ENCODE data around the gene SLC26A3.

The SLC26A3 gene

DNA sequence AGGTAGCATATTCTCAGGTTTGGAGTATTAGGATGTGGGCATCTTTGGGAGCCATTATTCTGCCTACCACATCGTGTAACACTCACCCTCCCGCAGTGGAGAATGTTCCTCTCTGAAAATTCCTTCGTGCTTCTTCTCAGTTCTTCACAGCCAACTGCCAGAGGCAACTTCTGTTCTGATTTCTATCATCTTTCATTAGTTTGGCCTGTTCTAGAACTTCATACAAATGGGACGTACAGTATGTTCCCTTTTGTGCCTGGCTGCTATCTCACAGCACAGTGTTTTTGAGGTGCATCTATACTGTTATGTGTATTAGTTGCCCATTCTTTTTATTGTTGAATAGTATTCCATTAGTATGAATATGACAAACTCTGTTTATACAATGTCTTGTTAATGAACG lies 8.9 kb upstream of the SLC26A3 start:
- Histone ChIP-seq H3K9ac (ENCODE audit: low read depth, low read length) (no peak overlapping the region), H3K36me3 (ENCODE audit: insufficient read depth, low read depth, low read length) (no peaks in the 10 kb centered on the region), H3K9me3 (ENCODE audit: insufficient read depth, low read depth, low read length) (no peaks in the 10 kb centered on the region), H3K27ac (ENCODE audit: low read length) (no peak overlapping the region), H3K27me3 (ENCODE audit: insufficient read depth, low read length) (no peaks in the 10 kb centered on the region), H3K4me3 (ENCODE audit: low read length) (no peak overlapping the region), H3K4me1 (ENCODE audit: insufficient read depth, low read length) (no peaks in the 10 kb centered on the region)

DNA sequence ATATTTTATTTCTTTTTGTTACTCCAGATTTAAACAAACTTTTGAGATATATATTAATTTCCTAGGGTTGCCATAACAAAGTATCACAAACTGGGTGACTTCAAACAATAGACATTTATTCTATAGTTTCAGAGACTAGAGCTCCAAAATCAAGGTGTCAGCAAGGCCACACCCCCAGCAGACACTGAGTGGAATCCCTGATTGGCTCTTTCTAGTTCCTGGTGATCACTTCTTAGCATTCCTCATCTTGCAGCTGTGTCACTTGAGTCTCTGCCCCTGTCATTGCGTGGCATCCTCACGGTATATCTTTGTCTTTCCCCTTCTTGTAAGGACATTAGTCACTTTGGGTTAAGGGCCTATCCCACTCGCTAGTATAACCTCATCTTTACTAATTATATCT lies 7.6 kb upstream of the SLC26A3 start:
- Histone ChIP-seq H3K36me3 (ENCODE audit: insufficient read depth, low read depth, low read length) (no peaks in the 10 kb centered on the region), H3K9ac (ENCODE audit: low read depth, low read length) (no peak overlapping the region), H3K9me3 (ENCODE audit: insufficient read depth, low read depth, low read length) (no peaks in the 10 kb centered on the region), H3K27me3 (ENCODE audit: insufficient read depth, low read length) (no peaks in the 10 kb centered on the region), H3K27ac (ENCODE audit: low read length) (no peak overlapping the region), H3K4me3 (ENCODE audit: low read length) (no peak overlapping the region), H3K4me1 (ENCODE audit: insufficient read depth, low read length) (no peaks in the 10 kb centered on the region)

DNA sequence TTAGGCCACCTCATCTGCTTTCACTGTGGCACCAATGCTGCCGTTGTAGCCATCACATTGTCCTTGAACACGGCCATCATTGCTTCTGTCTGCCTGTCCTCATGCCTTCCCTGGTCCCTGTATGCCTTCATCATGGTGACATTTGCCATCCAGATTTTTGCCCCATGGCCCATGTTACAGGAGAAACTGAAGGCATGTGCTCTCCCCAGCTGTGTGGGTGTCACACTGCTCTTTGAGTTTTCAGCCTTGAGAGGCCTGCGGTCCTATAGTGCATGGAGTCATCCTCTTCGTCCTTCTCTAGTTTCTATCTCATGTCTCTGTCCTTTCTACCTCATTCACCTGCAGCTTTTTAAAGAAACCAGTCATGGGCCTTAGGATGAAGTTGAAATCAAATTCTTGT lies 6.2 kb upstream of the SLC26A3 start:
- Histone ChIP-seq H3K9ac (ENCODE audit: low read depth, low read length) (no peak overlapping the region), H3K27me3 (ENCODE audit: insufficient read depth, low read length) (no peaks in the 10 kb centered on the region), H3K9me3 (ENCODE audit: insufficient read depth, low read depth, low read length) (no peaks in the 10 kb centered on the region), H3K27ac (ENCODE audit: low read length) (no peak overlapping the region), H3K36me3 (ENCODE audit: insufficient read depth, low read depth, low read length) (no peaks in the 10 kb centered on the region), H3K4me1 (ENCODE audit: insufficient read depth, low read length) (no peaks in the 10 kb centered on the region), H3K4me3 (ENCODE audit: low read length) (no peak overlapping the region)

DNA sequence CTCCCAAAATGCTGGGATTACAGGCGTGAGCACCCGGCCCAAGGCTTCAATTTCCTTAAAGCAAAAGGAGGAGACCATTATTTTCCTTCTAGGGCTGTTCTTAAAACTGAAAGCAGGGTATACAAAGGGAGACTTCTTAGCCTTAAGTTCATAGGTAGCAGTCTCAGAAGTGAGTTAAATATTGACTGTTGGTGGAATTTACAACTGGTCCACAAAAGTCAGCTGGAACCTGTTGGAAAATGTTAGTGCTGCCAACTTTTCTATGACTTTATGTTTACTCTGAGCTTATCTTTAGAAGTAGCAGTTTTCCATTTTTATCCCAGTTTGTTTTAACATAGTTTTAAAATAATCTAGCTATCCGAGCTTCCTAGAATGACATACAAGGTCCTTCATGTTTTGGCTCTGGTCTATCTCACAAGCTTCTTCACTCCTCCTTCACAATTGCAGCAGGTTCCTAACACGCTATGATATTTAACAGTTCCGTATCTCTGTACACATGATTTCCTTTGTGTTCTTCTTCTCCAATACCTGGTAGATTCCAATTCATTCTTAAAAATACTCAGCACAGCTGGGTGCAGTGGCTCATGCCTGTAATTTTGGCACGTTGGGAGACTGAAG lies 3.3 kb downstream of the SLC26A3 start:
- Histone ChIP-seq H3K27me3 (ENCODE audit: insufficient read depth, low read length) (no peaks in the 10 kb centered on the region), H3K4me1 (ENCODE audit: insufficient read depth, low read length) (no peaks in the 10 kb centered on the region), H3K4me3 (ENCODE audit: low read length) (no peak overlapping the region), H3K27ac (ENCODE audit: low read length) (no peak overlapping the region), H3K9ac (ENCODE audit: low read depth, low read length) (no peak overlapping the region), H3K36me3 (ENCODE audit: insufficient read depth, low read depth, low read length) (no peaks in the 10 kb centered on the region), H3K9me3 (ENCODE audit: insufficient read depth, low read depth, low read length) (no peaks in the 10 kb centered on the region)

DNA sequence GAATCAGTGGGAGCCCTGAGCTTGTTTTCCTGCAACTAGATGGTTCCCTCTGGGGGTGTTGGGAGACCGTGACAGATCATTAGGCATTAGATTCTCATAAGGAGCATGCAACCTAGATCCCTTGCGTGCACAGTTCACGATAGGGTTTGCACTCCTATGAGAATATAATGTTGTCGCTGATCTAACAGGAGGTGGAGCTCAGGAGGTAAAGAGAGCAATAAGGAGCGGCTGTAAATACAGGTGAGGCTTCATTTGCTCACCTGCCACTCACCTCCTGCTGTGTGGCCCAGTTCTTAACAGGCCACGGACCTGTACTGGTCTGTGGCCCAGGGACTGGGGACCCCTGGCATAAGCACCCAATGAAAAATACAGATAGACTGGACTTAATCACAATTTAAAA lies 10.7 kb downstream of the SLC26A3 start:
- H3K9me3 ChIP-seq (ENCODE audit: insufficient read depth, low read depth, low read length) = no peaks in the 10 kb centered on the region

DNA sequence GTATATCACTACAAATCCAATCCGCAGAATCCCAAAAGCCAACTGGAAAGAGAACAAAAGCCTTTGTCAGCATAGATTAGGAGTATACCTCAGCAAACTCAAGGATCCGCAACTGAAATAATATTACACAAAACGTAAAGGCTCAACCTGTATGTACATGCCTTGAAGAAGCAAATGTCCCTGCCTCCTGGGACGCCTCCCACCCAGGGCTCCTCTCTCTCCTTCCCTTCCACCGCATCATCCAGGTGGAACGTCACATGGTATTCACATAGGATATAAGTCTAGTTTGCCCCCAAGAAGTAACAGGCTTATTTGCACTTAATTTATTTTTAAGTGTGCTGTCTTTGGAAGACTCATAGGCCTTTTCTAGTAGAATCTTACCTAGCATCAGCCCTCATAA lies 13.4 kb downstream of the SLC26A3 start:
- H3K27me3 ChIP-seq (ENCODE audit: insufficient read depth, low read length) = no peaks in the 10 kb centered on the region
- no peak overlapping the region for H3K9ac ChIP-seq (ENCODE audit: low read depth, low read length)
- no peaks in the 10 kb centered on the region for H3K36me3 ChIP-seq (ENCODE audit: insufficient read depth, low read depth, low read length)
- peaks cover 17% of the 10 kb centered on the region for H3K4me1 ChIP-seq (ENCODE audit: insufficient read depth, low read length)
- no peak overlapping the region for H3K27ac ChIP-seq (ENCODE audit: low read length)
- H3K9me3 ChIP-seq (ENCODE audit: insufficient read depth, low read depth, low read length) = no peaks in the 10 kb centered on the region
- no peak overlapping the region for H3K4me3 ChIP-seq (ENCODE audit: low read length)

More for the DNA sequence above, 10.7 kb downstream of the SLC26A3 start:
- H3K4me1 ChIP-seq (ENCODE audit: insufficient read depth, low read length) = peaks cover 12% of the 10 kb centered on the region
- H3K27me3 ChIP-seq (ENCODE audit: insufficient read depth, low read length) = no peaks in the 10 kb centered on the region
- H3K9ac ChIP-seq (ENCODE audit: low read depth, low read length) = no peak overlapping the region
- H3K36me3 ChIP-seq (ENCODE audit: insufficient read depth, low read depth, low read length) = no peaks in the 10 kb centered on the region
- H3K4me3 ChIP-seq (ENCODE audit: low read length) = no peak overlapping the region
- H3K27ac ChIP-seq (ENCODE audit: low read length) = no peak overlapping the region

DNA sequence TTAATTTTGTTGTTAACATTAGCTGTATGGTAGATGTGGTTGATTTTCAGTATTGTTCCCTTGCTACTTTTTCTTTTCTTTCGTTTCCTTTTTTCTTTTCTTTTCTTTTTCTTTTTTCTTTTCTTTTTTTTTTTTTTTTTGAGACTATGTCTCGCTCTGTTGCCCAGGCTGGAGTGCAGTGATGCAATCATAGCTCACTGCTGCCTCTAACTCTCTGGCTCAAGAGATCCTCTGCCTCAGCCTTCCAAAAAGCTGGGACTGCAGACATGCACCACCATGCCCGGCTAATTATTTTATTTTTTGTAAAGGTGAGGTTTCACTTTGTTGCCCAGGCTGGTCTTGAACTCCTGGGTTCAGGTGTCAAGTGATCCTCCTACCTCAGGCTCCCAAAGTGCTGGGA lies 14.4 kb downstream of the SLC26A3 start:
- peak overlapping the region; percentile 29 for H3K27ac ChIP-seq (ENCODE audit: low read length)
- no peaks in the 10 kb centered on the region for H3K27me3 ChIP-seq (ENCODE audit: insufficient read depth, low read length)
- no peak overlapping the region for H3K4me3 ChIP-seq (ENCODE audit: low read length)
- H3K36me3 ChIP-seq (ENCODE audit: insufficient read depth, low read depth, low read length) = no peaks in the 10 kb centered on the region
- no peaks in the 10 kb centered on the region for H3K9me3 ChIP-seq (ENCODE audit: insufficient read depth, low read depth, low read length)
- H3K9ac ChIP-seq (ENCODE audit: low read depth, low read length) = peak overlapping the region; percentile 24; the same call in 1 of the 2 replicates
- peaks cover 17% of the 10 kb centered on the region for H3K4me1 ChIP-seq (ENCODE audit: insufficient read depth, low read length)

DNA sequence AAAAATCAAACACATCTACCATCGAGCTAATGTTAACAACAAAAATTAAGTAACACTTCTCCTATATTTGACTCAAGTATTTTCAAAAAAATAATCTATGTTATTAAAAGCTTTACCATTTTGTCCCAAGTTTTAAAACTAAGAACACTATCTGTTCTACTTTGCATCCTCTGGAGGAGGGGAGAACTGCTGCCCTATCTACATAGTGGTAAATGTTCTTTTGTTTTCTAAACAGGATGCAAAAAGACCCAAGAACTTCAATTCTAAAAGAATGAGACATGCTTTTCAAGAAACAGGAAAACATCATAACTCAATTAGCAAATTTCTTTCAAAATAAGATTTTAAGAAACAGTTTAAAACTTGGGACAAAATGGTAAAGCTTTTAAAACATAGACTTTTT lies 14.8 kb downstream of the SLC26A3 start:
- H3K27me3 ChIP-seq (ENCODE audit: insufficient read depth, low read length) = no peaks in the 10 kb centered on the region
- peak overlapping the region; percentile 29 for H3K27ac ChIP-seq (ENCODE audit: low read length)
- no peaks in the 10 kb centered on the region for H3K36me3 ChIP-seq (ENCODE audit: insufficient read depth, low read depth, low read length)
- H3K9me3 ChIP-seq (ENCODE audit: insufficient read depth, low read depth, low read length) = no peaks in the 10 kb centered on the region
- peaks cover 17% of the 10 kb centered on the region for H3K4me1 ChIP-seq (ENCODE audit: insufficient read depth, low read length)
- H3K9ac ChIP-seq (ENCODE audit: low read depth, low read length) = peak overlapping the region; percentile 24; the same call in 1 of the 2 replicates
- no peak overlapping the region for H3K4me3 ChIP-seq (ENCODE audit: low read length)

DNA sequence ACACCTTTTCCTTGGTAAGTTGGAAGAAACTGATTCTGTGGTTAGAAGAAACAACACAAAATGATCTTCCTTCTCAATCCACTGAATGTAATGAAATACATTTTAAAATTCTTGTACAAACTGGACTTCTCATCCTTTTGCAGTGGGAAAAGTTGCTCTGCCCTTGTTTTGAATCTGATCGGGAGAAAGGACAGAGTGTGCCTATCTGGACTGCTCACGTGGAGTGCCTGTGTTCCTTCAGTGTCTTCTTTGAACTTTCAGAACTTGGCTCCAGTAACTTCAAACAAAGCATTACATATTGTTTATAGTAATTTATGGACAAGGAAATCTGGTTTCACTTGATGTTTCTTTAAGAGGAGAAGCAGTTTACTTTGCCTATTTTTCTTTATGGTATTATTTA lies 17.1 kb downstream of the SLC26A3 start:
- Histone ChIP-seq H3K27ac (ENCODE audit: low read length) (no peak overlapping the region), H3K9ac (ENCODE audit: low read depth, low read length) (no peak overlapping the region), H3K36me3 (ENCODE audit: insufficient read depth, low read depth, low read length) (no peaks in the 10 kb centered on the region), H3K4me3 (ENCODE audit: low read length) (no peak overlapping the region), H3K9me3 (ENCODE audit: insufficient read depth, low read depth, low read length) (no peaks in the 10 kb centered on the region), H3K4me1 (ENCODE audit: insufficient read depth, low read length) (peaks cover 17% of the 10 kb centered on the region), H3K27me3 (ENCODE audit: insufficient read depth, low read length) (no peaks in the 10 kb centered on the region)

DNA sequence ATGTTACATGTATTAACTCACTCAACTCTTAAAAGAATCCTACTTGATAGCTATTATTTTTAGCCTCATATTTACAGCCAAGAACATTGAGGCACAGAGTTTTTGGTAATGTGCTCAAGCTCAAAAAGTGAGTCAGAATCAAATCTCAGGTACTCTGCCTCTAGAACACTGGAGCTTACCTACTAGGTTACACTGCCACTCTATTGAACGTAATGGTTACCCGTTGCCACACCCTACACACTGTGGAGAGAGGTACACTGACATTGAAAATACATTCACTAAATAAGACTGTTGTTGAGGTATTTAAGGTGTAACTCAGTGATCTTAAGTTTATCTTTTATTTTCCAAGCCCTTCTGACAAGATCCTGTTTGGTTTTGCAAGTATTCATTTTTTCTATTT lies 17.9 kb downstream of the SLC26A3 start:
- H3K4me3 ChIP-seq (ENCODE audit: low read length) = no peak overlapping the region
- H3K9ac ChIP-seq (ENCODE audit: low read depth, low read length) = no peak overlapping the region
- peaks cover 17% of the 10 kb centered on the region for H3K4me1 ChIP-seq (ENCODE audit: insufficient read depth, low read length)
- H3K36me3 ChIP-seq (ENCODE audit: insufficient read depth, low read depth, low read length) = no peaks in the 10 kb centered on the region
- no peaks in the 10 kb centered on the region for H3K9me3 ChIP-seq (ENCODE audit: insufficient read depth, low read depth, low read length)
- H3K27ac ChIP-seq (ENCODE audit: low read length) = no peak overlapping the region
- no peaks in the 10 kb centered on the region for H3K27me3 ChIP-seq (ENCODE audit: insufficient read depth, low read length)

DNA sequence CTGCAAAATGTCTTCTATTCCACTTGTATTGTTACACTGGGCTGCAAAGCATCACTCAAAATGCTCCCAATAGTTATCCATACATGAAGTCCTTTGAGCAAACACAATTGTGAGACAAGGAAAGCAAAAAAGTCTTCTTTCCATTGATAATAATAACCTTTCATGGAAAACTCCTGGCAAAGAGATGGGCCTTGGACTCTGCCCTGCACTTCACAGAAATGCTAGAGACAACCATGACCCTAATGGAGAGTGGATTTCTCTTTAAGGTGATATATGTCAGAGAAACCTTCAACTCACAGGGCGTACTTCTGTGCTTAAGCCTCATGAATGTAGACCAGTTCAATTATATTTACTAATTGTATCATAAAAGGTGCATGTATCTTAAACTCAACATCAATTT lies 19.4 kb downstream of the SLC26A3 start:
- Histone ChIP-seq H3K36me3 (ENCODE audit: insufficient read depth, low read depth, low read length) (no peaks in the 10 kb centered on the region), H3K27ac (ENCODE audit: low read length) (no peak overlapping the region), H3K4me1 (ENCODE audit: insufficient read depth, low read length) (peaks cover 17% of the 10 kb centered on the region), H3K27me3 (ENCODE audit: insufficient read depth, low read length) (no peaks in the 10 kb centered on the region), H3K9ac (ENCODE audit: low read depth, low read length) (no peak overlapping the region), H3K9me3 (ENCODE audit: insufficient read depth, low read depth, low read length) (no peaks in the 10 kb centered on the region), H3K4me3 (ENCODE audit: low read length) (no peak overlapping the region)

DNA sequence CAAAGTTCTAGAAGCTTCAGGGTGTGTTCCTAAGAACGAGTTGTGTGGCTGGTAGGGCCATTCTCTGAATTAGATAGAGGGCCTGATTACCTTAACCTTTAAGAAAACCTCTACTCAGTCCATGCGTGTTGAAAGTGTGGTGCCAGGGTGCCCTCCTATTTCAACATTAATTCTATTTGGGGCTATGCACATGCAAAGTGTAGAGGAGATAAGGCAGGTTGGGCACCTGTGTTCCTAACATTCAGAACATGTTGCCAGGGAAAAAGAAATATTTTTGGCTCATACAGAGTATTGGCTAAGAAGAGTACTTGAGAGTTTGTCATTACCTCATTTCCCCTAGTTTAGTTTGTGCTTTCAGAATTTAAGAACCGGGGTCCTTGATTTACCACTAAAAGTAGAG lies 20.6 kb downstream of the SLC26A3 start:
- Histone ChIP-seq H3K27me3 (ENCODE audit: insufficient read depth, low read length) (no peaks in the 10 kb centered on the region), H3K9ac (ENCODE audit: low read depth, low read length) (no peak overlapping the region), H3K4me1 (ENCODE audit: insufficient read depth, low read length) (peaks cover 6% of the 10 kb centered on the region), H3K36me3 (ENCODE audit: insufficient read depth, low read depth, low read length) (no peaks in the 10 kb centered on the region), H3K27ac (ENCODE audit: low read length) (no peak overlapping the region), H3K4me3 (ENCODE audit: low read length) (no peak overlapping the region), H3K9me3 (ENCODE audit: insufficient read depth, low read depth, low read length) (no peaks in the 10 kb centered on the region)
